Central memory CD8-positive, alpha-beta T cell (primary cell): ENCODE measurements around the gene TLN1.

Experiments
- ATAC-seq: fragments of 150-1000 bp; cut with Tn5 transposase; replicated peaks from 2 replicates; pipeline ENCODE4 v1.10.0; 2022; ENCODE audit warnings: mild to moderate bottlenecking, moderate FRiP score, moderate number of reproducible peaks; ENCODE audit not compliant: poor library complexity, severe bottlenecking; ENCODE audit errors: extremely low read depth
- DNase-seq, 2 donors: peaks; one replicate each; pipeline ENCODE4 v3.0.0; 2021; ENCODE audit warnings: low spot score in 2 of 2
- H3K27ac Mint-ChIP-seq: one replicate; pipeline ENCODE4 v1.8.0; 2022; ENCODE audit warnings: low read depth, mild to moderate bottlenecking, moderate library complexity, mixed read lengths
- H3K27me3 Mint-ChIP-seq: one replicate; pipeline ENCODE4 v1.8.0; 2022; ENCODE audit warnings: mixed read lengths
- H3K36me3 Mint-ChIP-seq: one replicate; pipeline ENCODE4 v1.8.0; 2022; ENCODE audit warnings: mild to moderate bottlenecking, moderate library complexity, mixed read lengths; ENCODE audit not compliant: insufficient read depth
- H3K4me1 Mint-ChIP-seq: one replicate; pipeline ENCODE4 v1.8.0; 2022; ENCODE audit warnings: mixed read lengths
- H3K4me3 Mint-ChIP-seq: one replicate; pipeline ENCODE4 v1.8.0; 2022; ENCODE audit warnings: mild to moderate bottlenecking, moderate library complexity, mixed read lengths
- H3K9me3 Mint-ChIP-seq: one replicate; pipeline ENCODE4 v1.8.0; 2022; ENCODE audit warnings: mixed read lengths

TLN1 gene

DNA sequence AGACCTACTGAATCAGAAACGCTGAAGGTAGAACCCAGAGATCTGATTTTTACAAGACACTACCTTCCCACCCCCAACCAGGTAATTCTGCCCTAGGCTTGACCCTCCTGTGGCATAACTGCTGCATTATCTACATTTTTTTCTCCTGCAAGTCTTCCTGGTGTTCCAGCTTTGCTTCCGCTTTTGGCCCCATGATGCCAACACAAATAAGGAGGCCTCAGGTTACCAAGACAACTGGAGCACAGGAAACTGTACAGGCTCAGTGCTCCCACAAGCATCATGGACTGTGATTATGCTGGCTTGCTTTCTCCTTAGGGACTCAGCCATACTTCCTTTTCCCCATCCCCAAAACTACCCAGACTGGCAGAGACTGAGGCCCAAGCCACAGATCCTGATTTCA is 28.7 kb upstream of the TLN1 start:
- Mint-ChIP-seq H3K27me3 (no peaks in the 10 kb centered on the region), H3K4me1 (peaks cover 58% of the 10 kb centered on the region), H3K27ac (no peak overlapping the region), H3K9me3 (no peaks in the 10 kb centered on the region), H3K4me3 (no peak overlapping the region), H3K36me3 (peaks cover 7% of the 10 kb centered on the region)
- ATAC-seq (no peak), DNase-seq (no peak)

GRCh38 chr9:35759795-35760194 is 27.8 kb upstream of the TLN1 start:
- Mint-ChIP-seq H3K4me1 (peaks cover 58% of the 10 kb centered on the region), H3K4me3 (no peak overlapping the region), H3K27me3 (no peaks in the 10 kb centered on the region), H3K27ac (no peak overlapping the region), H3K9me3 (no peaks in the 10 kb centered on the region), H3K36me3 (peaks cover 7% of the 10 kb centered on the region)
- ATAC-seq (no peak), DNase-seq (no peak)

DNA sequence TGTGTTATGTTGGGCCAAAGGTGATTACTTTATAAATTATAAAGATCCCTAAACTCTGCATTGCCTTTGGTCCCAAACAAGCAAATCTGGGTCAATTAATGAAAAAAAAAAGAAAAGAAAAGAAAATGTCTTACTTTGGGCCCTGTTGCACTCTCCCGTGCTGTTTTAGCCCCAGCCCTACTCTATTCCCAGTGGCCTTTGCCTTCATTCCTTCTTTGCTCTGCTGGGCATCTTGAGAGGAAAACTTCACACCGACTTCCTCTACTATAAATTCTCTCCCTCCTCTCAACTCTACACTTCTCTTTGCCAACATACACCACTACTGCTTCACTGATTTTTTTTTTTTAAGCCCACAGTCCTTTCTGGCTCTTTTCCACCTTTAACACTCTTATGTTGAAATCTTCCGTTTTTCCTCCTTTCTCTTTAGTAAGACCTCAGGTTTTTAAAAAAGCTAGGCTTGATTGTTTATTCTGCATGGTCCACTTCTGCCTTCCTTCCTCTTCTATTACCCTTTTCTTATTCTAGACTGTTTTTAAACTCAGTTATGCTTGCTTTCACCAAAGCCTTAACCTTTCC is 26.6 kb upstream of the TLN1 start:
- ATAC-seq (no peak), DNase-seq (no peak)
- H3K4me3 Mint-ChIP-seq, result no peak overlapping the region
- H3K36me3 Mint-ChIP-seq, result peaks cover 7% of the 10 kb centered on the region
- peaks cover 53% of the 10 kb centered on the region for H3K4me1 Mint-ChIP-seq
- H3K27ac Mint-ChIP-seq, result no peak overlapping the region
- H3K27me3 Mint-ChIP-seq, result no peaks in the 10 kb centered on the region
- no peaks in the 10 kb centered on the region for H3K9me3 Mint-ChIP-seq

DNA sequence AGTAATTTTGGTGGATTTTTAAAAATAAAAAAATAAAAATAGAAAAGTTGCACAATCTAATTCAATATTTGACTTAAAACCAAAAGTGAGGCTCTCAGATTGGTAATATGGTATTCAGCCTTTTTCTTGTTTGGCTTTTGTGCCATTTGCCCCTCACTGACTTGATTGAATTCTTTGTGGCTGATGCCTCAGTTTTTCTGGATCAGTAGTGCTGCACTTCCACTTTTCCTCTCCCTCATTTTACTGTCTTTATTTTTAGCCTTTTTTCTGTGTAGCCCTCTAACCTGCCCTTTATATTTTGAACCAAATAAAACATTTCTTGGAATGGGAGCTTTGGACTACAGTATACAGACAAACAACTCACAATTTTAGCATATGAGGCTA is 25.9 kb upstream of the TLN1 start:
- H3K36me3 Mint-ChIP-seq, result peaks cover 13% of the 10 kb centered on the region
- H3K4me3 Mint-ChIP-seq, result peak overlapping the region; percentile 99
- ATAC-seq, result no peak
- peaks cover 49% of the 10 kb centered on the region for H3K4me1 Mint-ChIP-seq
- DNase-seq, result no peak
- H3K9me3 Mint-ChIP-seq, result no peaks in the 10 kb centered on the region
- H3K27me3 Mint-ChIP-seq, result no peaks in the 10 kb centered on the region
- H3K27ac Mint-ChIP-seq, result peak overlapping the region; percentile 94

DNA sequence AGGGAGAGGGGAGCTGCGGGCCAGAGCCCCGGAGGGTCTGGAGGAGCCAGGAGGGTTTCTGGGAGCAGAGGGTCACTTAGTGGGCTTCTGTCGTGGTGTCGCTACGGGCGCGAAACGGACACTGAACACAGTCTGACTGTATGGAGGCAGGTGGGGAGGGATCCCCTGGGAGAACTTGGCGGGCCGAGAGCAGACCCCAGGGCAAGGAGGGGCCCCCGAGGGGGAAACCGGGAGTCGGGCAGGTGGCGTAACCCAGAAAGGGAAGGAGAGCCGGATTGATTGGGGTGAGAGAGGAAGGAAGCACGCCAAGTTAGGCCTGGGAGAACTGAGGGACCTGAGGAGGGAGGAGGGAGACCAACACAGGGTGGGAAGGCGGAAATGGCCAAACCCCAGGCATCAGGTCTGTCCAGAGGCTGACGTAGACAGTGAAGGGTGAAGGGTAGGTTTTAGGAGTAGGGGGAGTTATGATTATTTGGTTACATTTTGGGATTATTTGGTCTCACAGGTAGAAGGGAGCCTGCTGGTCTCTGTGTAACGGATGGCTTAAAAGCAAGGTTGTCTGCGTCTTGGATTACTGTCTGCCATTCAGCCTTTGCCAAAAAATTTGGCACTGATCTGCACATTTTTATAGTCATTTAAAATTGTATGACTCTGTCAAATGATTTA is 25.4 kb upstream of the TLN1 start:
- Mint-ChIP-seq H3K27ac (peak overlapping the region; percentile 94), H3K4me3 (peak overlapping the region; percentile 99), H3K4me1 (peaks cover 51% of the 10 kb centered on the region), H3K9me3 (no peaks in the 10 kb centered on the region), H3K36me3 (peaks cover 13% of the 10 kb centered on the region), H3K27me3 (no peaks in the 10 kb centered on the region)
- DNase-seq, result no peak
- ATAC-seq, result peak; percentile 13

- Mint-ChIP-seq H3K9me3 (no peaks in the 10 kb centered on the region), H3K36me3 (peaks cover 13% of the 10 kb centered on the region), H3K4me3 (peak overlapping the region; percentile 99), H3K27ac (peak overlapping the region; percentile 94), H3K27me3 (no peaks in the 10 kb centered on the region), H3K4me1 (peaks cover 49% of the 10 kb centered on the region)
- DNase-seq (peak; percentile 53 to 56), ATAC-seq (peak; percentile 82)
Observed at GRCh38 chr9:35756275-35757225, 24.6 kb upstream of the TLN1 start.

DNA sequence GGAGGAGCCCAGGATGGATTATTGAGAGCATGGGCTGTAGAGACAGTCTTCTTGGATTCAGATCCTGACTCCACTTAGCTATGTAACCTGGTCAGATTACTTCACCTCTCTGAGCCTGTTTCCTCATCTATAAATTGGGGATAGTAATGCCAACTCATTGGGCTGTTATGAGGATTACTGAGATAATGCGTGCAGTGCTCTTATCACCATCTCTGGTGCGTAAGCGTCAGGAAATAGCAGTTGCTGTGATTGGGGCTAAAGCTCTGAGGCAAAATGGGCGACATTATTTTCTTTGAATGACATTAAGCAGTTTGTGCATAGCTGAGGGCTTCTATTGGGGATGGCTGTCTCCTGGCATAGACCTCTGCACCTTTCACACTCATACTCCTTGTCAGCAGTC is 23.1 kb upstream of the TLN1 start:
- peaks cover 10% of the 10 kb centered on the region for H3K36me3 Mint-ChIP-seq
- no peaks in the 10 kb centered on the region for H3K9me3 Mint-ChIP-seq
- peaks cover 48% of the 10 kb centered on the region for H3K4me1 Mint-ChIP-seq
- no peak overlapping the region for H3K27ac Mint-ChIP-seq
- ATAC-seq (no peak), DNase-seq (no peak)
- H3K4me3 Mint-ChIP-seq, result no peak overlapping the region
- no peaks in the 10 kb centered on the region for H3K27me3 Mint-ChIP-seq

DNA sequence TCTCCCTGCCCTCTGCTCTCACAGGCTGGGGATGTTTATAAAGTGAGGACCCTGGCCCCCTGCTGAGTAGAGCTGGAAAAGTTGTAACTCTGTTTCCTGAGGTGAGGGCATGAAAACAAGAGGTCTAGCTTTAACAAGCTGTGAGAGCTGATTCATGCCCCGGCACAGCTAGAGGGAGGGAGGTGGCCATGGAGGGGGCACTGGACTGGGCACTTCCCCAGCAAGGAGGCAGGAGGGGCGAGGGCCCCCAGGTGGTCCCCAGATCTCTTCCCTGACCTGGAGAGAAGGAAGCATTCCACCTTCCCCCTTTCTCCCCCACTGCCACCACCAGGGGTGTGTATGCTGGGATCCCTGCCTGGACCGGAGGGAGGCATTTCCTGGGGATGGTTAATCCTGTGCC is 22.3 kb upstream of the TLN1 start, which contains the start of gene MSMP:
MSMP (minus strand) TSS at position 13 of the 400 bp plus-strand sequence. CDS start 147 bp downstream, outside the sequence.
- Mint-ChIP-seq H3K27me3 (no peaks in the 10 kb centered on the region), H3K9me3 (no peaks in the 10 kb centered on the region), H3K4me1 (peaks cover 50% of the 10 kb centered on the region), H3K4me3 (no peak within 1 kb of the TSS), H3K36me3 (peaks cover 15% of the 10 kb centered on the region), H3K27ac (no peak within 1 kb of the TSS)
- ATAC-seq (no peak), DNase-seq (no peak)

- ATAC-seq (no peak), DNase-seq (no peak)
- Mint-ChIP-seq H3K9me3 (no peaks in the 10 kb centered on the region), H3K36me3 (peaks cover 15% of the 10 kb centered on the region), H3K27ac (no peak overlapping the region), H3K4me1 (peaks cover 45% of the 10 kb centered on the region), H3K4me3 (no peak overlapping the region), H3K27me3 (no peaks in the 10 kb centered on the region)
Observed at GRCh38 chr9:35753466-35753865, 21.5 kb upstream of the TLN1 start.

DNA sequence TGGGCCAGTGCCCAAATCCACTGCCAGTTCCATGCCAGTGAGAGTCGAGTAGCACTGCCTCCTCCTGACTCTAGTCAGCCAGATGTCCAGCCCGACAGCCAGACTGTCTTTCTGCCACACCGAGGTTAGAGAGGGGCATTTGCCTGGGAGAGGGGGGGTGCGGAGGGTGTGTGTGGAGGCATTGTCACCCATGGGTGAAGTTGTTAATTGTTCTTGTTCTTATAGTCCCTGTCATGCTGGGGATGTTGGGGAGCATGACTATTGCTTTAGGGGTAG is 18.2 kb upstream of the TLN1 start:
- H3K27me3 Mint-ChIP-seq, result no peaks in the 10 kb centered on the region
- H3K27ac Mint-ChIP-seq, result peak overlapping the region; percentile 91
- peak overlapping the region; percentile 97 for H3K4me3 Mint-ChIP-seq
- peaks cover 45% of the 10 kb centered on the region for H3K4me1 Mint-ChIP-seq
- no peaks in the 10 kb centered on the region for H3K9me3 Mint-ChIP-seq
- ATAC-seq (no peak), DNase-seq (no peak)
- H3K36me3 Mint-ChIP-seq, result peaks cover 15% of the 10 kb centered on the region

DNA sequence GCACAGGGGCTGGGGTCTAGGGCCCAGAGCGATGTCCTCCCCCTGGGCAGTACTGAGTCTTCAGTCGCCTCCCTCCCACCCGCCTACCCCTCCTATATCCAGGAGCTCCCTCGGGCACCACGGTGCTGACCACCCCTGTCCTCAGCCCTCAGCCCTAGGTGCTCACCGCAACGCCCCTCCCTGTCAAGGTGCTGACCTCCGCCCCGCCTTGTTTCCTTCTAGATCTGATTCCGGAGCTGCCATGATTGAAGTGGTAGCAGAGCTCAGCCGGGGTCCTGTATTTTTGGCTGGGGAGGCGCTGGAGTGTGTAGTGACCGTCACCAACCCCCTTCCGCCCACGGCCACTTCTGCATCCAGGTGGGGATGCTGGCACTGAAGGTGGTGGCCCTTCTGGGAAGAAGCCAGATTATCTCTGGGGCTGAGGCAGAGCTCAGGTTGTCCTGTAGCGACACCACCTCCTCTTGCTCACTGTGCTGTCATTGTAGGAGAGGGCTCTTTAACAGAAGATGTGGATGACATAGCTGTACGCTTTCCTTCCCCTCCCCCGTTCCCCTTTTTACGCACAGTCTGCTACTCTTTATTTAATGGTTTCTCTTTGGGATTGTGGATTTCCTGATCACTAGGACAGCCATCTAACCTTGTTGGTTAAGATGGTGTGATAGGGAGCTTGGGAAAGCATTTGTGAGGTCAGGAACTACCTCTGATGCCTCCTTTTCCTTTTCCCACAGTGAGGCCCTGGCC is 17.7 kb upstream of the TLN1 start:
- Mint-ChIP-seq H3K27me3 (no peaks in the 10 kb centered on the region), H3K27ac (peak overlapping the region; percentile 91), H3K36me3 (peaks cover 15% of the 10 kb centered on the region), H3K4me1 (peaks cover 49% of the 10 kb centered on the region), H3K9me3 (no peaks in the 10 kb centered on the region), H3K4me3 (peak overlapping the region; percentile 97)
- no peak for DNase-seq
- peak; percentile 42 for ATAC-seq

DNA sequence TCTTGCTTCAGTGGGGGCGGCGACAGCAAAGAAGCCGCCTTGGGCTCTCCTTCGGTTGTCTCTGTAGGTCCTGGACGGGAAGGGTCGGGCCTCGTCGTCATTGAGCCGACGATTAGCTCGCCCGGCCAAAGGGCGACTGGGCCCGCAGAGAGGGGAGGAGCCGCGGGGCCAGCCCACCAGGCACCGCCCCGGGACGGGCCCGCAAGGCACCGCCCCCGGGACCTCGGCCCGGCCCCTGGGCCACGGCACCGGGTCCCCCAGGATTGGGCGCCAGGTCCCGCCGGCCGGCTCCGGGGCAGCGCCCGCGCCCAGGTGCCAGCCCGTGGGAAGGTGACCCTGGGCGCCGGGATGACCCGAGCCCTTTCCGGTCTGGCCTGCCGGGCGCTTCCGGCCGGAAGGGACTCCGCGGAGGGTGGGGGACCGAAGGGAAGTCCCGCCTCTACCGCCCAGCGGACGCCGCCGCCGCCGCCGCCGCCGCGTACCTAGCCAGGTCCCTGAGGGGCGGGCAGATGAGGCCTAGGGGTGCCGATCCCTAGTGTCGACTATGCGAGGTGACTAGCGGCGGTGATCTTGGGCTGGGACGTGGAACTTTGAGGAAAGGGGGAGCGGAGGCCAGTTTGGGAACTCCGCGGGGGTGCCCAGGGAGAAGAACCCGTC is 17.0 kb upstream of the TLN1 start, which contains the start of the genes GBA2 and RGP1:
GBA2 (minus strand) TSS at position 371 of the 657 bp plus-strand sequence. CDS start 524 bp downstream, outside the sequence.
RGP1 (plus strand) TSS at position 430 of the 657 bp plus-strand sequence. CDS start 469 bp downstream, outside the sequence.
- H3K36me3 Mint-ChIP-seq, result peaks cover 21% of the 10 kb centered on the region
- ATAC-seq (peak; percentile 78), DNase-seq (peak in 1 of 2 donors; percentile 37)
- peaks cover 51% of the 10 kb centered on the region for H3K4me1 Mint-ChIP-seq
- H3K9me3 Mint-ChIP-seq, result no peaks in the 10 kb centered on the region
- H3K4me3 Mint-ChIP-seq, result peak within 1 kb of the TSS; percentile 97
- H3K27me3 Mint-ChIP-seq, result no peaks in the 10 kb centered on the region
- peak within 1 kb of the TSS; percentile 91 for H3K27ac Mint-ChIP-seq
